ENCODE data around the gene UNC50.
A peak's percentile ranks its signal among the peaks of the same experiment; 100 is the strongest.

UNC50 gene

GRCh38 chr2:98608116-98608961 lies at the start of gene UNC50, which contains the start of gene COA5:
UNC50 (plus strand) TSS chr2:98608589; CDS start chr2:98609760, 1,171 bp downstream.
COA5 (minus strand) TSS chr2:98608512; CDS start chr2:98608405, 107 bp downstream.
- DNase-seq (ENCODE audit: low read depth in 4 of 4, low spot score in 1 of 4), result peak; percentile 85 to 87 (median 86)

- DNase-seq (ENCODE audit: low read depth in 4 of 4, low spot score in 1 of 4), result no peak
Observed at GRCh38 chr2:98558852-98559530, 49.4 kb upstream of the UNC50 start.

GRCh38 chr2:98559581-98559980 lies 48.8 kb upstream of the UNC50 start:
- DNase-seq (ENCODE audit: low read depth in 4 of 4, low spot score in 1 of 4), result no peak

GRCh38 chr2:98560256-98560771 lies 48.1 kb upstream of the UNC50 start:
- no peak for DNase-seq (ENCODE audit: low read depth in 4 of 4, low spot score in 1 of 4)

GRCh38 chr2:98561018-98561417 lies 47.4 kb upstream of the UNC50 start:
- no peak for DNase-seq (ENCODE audit: low read depth in 4 of 4, low spot score in 1 of 4)

- no peak for DNase-seq (ENCODE audit: low read depth in 4 of 4, low spot score in 1 of 4)
Observed at GRCh38 chr2:98561902-98562695, 46.3 kb upstream of the UNC50 start.

GRCh38 chr2:98563394-98563793 lies 45.0 kb upstream of the UNC50 start:
- DNase-seq (ENCODE audit: low read depth in 4 of 4, low spot score in 1 of 4), result no peak

GRCh38 chr2:98564541-98565132 lies 43.8 kb upstream of the UNC50 start:
- no peak for DNase-seq (ENCODE audit: low read depth in 4 of 4, low spot score in 1 of 4)

GRCh38 chr2:98565286-98565860 lies 43.0 kb upstream of the UNC50 start:
- no peak for DNase-seq (ENCODE audit: low read depth in 4 of 4, low spot score in 1 of 4)

GRCh38 chr2:98565941-98566340 lies 42.4 kb upstream of the UNC50 start:
- DNase-seq (ENCODE audit: low read depth in 4 of 4, low spot score in 1 of 4), result no peak

GRCh38 chr2:98568161-98568956 lies 40.0 kb upstream of the UNC50 start:
- DNase-seq (ENCODE audit: low read depth in 4 of 4, low spot score in 1 of 4), result no peak

- DNase-seq (ENCODE audit: low read depth in 4 of 4, low spot score in 1 of 4), result peak; percentile 57 to 74 (median 64)
Observed at GRCh38 chr2:98569197-98569793, 39.1 kb upstream of the UNC50 start.

GRCh38 chr2:98569915-98570314 lies 38.5 kb upstream of the UNC50 start:
- no peak for DNase-seq (ENCODE audit: low read depth in 4 of 4, low spot score in 1 of 4)

- no peak for DNase-seq (ENCODE audit: low read depth in 4 of 4, low spot score in 1 of 4)
Observed at GRCh38 chr2:98570356-98570755, 38.0 kb upstream of the UNC50 start.

- no peak for DNase-seq (ENCODE audit: low read depth in 4 of 4, low spot score in 1 of 4)
Observed at GRCh38 chr2:98571121-98571701, 37.2 kb upstream of the UNC50 start.

- no peak for DNase-seq (ENCODE audit: low read depth in 4 of 4, low spot score in 1 of 4)
Observed at GRCh38 chr2:98571796-98572195, 36.6 kb upstream of the UNC50 start.

- no peak for DNase-seq (ENCODE audit: low read depth in 4 of 4, low spot score in 1 of 4)
Observed at GRCh38 chr2:98572211-98572610, 36.2 kb upstream of the UNC50 start.

- no peak for DNase-seq (ENCODE audit: low read depth in 4 of 4, low spot score in 1 of 4)
Observed at GRCh38 chr2:98572676-98573075, 35.7 kb upstream of the UNC50 start.

- no peak for DNase-seq (ENCODE audit: low read depth in 4 of 4, low spot score in 1 of 4)
Observed at GRCh38 chr2:98573426-98573825, 35.0 kb upstream of the UNC50 start.
